GM19452 (cell line): ENCODE results near the gene OBSL1.
A peak's percentile ranks its signal among the peaks of the same experiment; 100 is the strongest.

Experiments
- ATAC-seq: cut with Tn5 transposase; IDR thresholded peaks from one replicate; pipeline ENCODE4 v1.9.1; 2021; ENCODE audit not compliant: unreplicated experiment

The OBSL1 gene

DNA sequence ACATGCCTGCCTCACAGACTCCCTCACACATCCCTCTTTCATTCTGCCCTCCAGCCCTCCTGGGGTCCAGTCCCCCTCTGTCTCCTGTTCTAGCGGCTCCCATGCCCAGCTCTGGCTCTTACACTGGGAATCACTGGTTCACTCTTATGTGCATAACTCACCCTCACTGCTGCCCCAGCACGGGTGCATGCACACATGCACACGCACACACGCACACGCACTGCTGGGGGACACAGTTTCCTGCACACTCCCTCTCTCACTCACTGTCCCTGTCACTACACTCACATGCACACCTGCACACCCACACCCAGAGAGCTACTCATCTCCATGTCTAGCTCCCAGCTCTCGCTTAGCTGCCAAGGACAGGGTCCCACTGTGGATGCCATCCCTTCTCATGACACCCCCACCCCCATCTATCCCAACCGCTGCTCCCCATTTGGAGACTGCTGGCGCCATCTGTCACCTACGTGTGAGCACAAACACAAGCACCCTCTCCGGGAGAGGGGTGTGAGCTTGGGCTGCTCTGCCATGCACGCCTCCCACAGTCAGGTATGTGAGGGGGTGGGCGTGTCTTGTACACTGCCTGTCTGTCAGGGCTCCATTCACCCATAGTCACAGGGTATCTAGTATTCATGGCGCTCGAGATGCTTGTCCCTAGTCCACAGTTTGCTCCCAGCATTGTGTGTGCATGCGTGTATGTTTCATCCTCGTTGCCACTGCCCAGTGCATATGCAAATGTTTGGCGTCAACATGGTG lies 55.3 kb downstream of the OBSL1 start:
- ATAC-seq = no peak

DNA sequence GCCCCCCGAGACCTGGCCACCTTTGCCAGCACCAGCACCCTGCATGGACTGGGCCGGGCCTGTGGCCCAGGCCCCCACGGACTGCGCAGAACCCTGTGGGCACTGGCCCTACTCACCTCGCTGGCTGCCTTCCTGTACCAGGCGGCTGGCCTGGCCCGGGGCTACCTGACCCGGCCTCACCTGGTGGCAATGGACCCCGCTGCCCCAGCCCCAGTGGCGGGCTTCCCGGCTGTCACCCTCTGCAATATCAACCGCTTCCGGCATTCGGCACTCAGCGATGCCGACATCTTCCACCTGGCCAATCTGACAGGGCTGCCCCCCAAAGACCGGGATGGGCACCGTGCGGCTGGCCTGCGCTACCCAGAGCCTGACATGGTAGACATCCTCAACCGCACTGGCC lies 56.5 kb downstream of the OBSL1 start:
- no peak for ATAC-seq

DNA sequence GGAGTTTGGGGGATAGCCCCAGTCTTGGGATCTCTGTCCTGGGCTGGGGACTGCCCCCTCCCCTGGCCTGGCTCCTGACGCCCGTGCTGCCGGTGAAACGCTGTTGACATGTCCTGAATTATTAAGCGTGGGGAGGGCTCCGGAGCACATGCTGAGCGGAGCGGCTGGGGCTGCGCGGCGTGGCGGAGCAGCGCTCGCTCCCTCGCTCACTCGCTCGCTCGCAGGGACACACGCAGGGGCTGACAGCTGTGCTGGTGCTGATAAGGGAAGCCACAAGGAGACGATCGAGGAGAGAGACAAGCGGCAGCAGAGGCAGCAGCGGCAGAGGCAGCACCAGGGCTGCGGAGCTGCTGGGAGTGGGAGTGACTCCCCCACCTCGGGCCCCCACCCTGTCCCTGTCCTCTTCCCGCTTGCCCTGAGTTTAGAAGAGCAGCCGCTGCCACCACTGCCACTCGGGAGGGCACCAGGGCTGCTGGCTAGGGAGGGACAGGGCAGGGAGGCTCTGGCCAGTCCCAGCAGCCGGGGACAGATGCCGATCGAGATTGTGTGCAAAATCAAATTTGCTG lies 57.1 kb downstream of the OBSL1 start, which contains the start of gene ASIC4:
Gene ASIC4, plus strand, starts transcription at position 287 of the 566 bp plus-strand sequence. Its CDS starts 243 bp downstream, at position 530.
- no peak for ATAC-seq

DNA sequence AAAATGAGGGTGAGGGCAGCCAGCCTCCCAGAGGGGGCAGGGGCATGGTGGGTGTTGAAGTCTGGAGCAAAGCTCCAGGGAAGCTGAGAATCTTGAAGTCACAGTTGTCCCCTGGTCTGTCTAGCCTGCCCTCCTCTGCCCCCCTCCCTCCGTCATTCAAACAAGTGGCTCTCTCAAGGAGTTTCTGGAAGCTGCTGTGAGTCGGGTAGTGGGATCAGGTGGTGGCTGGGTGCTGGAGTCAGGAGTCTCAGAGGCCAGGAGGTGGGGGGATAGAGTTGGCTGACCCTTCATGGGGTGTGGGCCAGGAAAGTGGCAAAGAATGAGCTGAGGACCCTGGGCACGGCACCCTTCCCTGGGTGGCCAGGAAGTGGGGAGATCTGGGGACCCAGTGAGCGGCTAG lies 57.6 kb downstream of the OBSL1 start:
- ATAC-seq = no peak

DNA sequence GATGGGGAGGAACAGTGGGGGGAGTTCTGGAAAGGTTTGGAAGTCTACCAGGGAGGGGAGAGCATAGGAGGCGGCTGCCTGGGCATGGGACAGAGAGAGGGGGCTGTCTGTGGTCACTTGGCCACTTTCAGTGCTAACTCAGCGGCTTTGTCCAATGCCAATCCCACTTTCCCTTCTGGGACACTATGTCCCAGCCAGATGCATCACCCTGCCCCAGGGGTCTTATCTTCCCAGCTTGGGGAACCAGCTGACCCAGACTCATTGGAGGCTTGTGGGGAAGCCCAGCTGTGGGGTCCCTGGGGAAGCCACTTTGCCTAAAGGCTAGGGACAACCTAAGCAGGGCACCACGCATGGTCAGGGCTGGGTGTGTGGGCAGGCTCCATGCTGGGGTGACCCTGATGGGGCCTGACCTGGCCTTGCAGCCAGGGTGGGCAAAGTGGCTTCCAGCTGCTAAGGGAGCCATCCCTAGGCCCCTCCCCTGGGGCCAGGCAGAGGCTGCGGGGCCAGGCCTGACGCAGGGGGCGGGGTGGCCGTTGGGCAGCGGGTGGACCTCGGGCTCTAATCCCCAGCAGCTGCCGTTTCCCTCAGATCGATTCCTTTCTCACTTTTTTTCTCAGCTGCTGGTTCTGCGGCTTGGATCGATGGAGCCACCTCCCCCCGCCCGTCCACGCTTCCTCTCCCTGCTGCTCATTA lies 58.7 kb downstream of the OBSL1 start:
- no peak for ATAC-seq

DNA sequence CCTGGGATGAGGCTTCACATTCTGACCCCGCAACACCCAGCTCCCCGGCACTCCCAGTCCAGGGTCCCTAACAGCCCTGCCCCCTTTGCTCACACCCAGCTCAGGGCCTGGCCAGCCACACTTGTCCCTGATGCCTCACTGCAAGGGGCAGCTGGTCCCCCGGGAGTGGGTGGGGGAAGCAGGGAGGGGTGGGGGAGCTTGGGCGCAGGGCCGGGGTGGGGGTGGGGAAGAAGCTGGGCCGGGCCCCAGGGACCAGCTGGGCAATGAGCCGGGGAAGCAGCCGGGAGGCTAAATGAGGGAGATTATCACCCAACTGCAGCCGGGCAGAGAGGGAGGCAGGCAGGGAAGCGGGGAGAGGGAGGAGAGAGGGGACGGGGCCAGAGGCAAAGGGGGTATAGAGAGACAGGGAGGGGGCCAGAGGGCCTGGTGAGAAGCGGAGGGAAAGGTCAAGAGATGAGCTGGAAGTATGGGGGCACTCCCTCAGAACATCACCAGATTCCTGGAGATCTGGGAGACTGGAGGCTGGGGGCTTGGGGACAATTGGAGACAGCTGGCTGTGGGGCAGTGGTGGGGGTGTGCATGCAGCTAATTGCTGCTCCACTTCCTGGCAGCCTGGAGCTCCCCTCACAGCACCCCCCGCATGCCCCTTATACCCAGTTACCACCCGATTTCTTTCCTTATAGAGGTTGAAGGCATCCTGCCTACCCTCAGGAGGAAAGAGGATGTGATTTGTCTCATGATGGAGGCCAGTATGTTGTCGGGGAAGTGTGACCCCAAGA lies 59.6 kb downstream of the OBSL1 start:
- no peak for ATAC-seq

DNA sequence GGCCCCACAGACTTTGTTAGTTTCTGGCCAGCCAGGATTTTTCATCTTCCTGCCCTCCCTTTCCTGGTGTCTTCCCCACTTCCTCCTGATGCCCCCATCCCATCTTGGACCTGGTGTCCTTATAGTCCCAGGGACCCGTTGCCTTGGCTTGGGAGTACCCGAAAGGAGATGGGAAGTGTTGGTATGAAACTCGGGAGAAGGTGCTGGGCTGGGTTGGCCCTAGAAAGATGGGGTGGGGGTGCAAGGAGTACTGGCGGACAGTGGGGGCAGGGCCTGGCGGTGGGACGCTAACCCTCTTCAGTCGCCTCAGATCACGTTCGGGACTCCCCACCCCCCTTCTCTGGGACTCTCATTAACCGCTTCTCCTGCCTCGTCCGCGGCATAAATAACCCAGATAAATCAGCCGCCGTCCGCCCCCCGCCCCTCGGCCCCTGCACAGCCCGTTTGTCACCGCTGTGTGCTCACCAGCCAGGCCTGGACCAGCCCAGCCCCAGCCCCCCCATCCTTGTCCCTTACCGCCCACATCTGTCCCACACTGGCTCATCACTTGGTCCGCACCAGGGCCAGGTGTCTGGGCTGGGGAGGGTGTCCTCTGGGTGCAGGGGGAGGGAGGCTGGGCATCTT lies 60.7 kb downstream of the OBSL1 start:
- no peak for ATAC-seq

DNA sequence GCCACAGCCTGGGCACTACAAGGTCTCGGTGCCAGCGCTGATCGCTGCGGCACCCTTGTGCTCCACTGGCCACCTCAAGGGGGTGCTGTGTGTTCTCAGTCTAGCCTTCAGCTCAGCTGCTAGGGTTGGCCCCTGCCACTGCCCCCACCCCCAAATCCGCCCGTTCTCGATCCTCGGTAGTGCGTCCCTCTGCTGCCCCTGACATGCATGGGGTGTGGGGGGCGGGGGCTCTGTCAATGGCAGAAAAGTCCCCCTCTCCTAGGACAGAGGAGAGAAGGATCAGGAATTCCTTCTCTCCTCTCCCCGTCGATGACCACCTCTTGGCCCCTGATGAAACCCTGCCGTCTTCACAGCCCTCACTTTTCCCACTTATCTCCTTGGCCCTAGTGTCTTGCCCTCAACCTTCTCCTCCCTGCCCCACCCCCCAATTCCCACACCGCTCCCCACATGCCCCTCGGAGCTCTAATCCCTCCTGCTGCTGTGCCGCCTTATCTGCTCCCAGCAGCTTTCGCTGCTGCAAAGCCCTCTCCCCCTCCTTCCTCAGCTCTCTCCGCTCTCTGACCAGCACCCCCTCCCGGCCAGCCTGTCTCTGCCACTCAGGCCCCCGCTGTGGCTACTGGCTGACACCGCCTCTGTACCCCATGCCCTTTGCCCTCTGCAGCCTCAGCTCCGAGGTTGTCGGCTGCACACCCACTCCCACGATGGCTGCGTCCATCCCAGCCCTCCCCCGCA lies 61.4 kb downstream of the OBSL1 start:
- ATAC-seq = peak; percentile 65

DNA sequence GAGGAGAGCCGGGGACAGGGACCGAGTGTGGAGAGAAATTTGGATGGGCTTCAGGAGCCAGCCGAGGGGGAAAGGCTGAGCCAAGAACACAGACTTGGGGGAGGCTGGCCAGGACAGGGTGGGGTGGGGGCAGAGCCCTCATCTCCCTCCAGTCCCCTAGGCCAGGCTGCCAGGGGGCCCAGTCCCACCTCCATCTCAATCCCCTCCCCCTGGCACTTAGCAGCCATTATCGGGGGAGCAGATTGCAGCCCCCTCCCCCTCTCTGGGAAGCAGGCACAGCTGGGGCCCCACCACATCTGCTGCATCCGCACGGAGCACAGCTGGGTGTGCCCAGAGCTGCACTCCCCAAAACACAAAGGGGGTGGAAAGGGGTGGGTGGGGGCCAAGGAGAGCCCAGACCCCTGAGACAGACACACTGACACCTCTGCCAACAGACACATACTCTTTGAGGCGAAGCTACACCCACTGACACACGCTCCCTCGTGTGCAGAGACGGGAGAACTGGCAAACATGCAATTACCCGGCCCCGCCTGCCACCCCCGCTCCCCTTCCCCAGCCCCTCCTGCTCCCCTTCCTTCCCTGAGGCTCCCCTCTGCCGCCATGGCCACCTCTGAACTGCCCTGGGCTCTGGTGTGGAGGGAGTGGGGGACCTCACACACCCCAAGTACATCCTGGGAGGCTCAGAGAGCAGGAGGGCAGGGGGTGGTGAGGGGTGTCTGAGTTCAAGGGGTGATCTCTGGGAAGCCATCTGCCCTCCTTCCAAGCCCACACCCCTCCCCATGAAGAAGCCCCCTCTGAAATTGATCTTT lies 62.2 kb downstream of the OBSL1 start:
- peak; percentile 30 for ATAC-seq

DNA sequence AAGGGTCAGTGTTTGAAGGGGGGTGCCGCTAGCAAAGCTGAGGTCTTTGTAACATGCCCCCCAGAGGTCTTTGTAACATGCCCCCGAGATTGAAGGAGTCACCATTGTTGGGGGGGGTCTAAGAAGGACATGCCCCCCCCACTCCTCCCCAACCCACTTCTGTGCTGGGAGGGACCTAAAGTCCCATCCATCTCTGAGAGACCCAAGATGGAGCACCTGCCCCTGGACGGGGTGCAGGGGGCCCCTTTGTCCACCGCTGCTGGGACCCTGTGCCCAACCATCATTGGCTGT lies 63.0 kb downstream of the OBSL1 start:
- ATAC-seq = no peak

DNA sequence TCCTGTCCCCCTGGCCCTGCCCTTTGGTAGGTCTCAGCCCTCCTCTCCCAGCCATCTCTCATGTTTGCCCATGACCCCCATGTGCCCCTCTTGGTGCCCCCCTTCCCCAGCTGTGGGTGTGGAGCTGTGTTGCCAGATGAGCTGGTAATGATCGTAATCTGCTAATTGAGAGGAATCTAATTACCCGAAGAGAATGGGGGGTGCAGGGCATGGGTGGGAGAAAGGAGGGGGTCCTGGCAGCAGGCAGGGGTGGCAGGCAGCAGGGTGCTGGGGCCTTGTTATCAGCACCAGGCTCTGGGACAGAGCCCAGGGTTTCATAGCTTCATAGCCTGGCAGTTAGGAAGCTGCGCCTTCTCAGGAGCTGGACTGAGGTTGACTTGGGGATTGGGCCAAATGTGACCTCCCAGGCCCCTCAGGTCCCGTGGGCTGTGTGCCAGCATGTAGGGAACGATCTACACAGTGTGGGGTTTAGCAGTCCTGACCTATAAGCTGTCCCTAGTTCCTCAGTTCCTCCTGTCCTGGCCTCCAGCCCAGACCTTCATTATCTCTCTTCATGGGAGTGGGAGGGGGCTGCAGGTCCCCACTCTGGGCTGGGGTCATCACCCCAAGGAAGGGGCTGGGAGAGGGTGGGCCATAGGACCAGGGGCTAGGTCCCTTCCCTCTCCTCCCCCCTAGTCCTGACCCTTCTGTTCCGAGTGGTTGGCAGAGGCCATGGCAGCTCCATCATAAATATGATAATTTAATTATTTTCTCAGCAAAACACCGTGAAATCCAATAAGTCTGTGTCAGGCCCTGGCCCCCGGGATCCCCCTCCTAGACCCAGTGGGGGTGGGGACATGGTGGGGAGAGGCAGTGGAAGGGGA lies 63.5 kb downstream of the OBSL1 start:
- no peak for ATAC-seq

DNA sequence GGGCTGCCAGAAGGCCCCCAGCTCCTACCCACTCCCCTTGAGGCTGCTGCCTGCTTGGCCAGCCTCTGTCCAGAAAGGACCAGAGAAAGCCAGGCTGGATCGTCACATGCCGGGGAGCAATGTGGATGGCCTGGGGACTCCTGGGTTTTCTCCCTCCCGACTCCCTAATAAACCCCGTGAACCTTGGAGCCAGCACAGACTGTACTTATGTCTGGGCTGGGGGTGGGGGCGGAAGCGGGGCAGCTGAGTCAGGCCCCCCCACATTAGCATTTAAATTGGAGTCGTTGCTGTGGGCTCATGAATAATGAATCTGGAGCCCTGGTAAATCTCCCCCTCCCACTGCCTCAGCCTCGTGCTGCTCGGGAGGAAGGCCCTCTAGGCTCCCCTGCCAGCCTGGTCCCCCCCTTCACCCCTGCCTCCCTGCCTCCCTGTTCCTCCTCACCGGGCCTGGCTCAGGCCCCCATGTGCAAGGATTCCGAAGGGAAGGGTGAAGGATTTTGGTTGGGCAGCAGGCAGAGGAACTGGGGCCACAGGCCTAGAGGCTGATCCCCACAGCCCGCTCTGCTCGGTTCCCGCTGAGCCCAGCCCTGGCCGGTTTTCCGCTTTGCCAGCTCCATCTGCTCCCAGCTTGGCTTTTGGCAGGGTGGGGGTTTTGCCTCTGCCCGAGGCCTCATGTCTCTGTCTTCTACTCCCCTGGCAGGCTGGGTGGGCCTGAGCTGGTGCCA lies 64.4 kb downstream of the OBSL1 start:
- ATAC-seq = no peak

DNA sequence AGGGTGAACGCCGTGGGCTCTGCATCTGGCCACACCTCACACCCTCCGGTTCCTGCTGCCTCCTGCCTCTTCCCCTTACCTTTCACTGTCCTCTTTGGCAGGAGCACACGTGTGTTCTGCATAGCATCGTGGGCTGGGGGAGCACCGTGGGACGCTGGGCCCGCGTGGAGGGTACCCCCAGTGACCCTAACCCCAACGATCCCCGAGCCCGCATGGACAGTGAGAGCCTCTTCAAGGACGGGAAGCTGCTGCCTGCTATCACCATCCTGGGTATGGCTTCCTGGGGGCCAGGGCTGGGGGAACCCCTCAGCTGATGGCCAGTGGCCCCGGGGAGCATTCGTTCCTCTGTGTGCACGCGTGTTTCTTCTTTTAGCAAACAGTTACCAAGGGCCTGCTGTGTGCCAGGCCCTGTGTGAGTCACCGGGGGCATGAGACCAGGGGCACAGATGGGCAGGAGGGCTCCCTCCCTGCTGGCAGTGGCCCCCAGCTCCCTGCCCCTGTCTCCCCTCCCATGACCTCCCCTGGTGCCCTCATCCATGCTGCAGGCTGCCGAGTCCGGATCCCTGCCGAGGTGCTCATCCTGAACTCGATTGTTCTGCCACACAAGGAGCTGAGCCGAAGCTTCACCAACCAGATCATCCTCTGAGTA lies 65.1 kb downstream of the OBSL1 start:
- no peak for ATAC-seq

DNA sequence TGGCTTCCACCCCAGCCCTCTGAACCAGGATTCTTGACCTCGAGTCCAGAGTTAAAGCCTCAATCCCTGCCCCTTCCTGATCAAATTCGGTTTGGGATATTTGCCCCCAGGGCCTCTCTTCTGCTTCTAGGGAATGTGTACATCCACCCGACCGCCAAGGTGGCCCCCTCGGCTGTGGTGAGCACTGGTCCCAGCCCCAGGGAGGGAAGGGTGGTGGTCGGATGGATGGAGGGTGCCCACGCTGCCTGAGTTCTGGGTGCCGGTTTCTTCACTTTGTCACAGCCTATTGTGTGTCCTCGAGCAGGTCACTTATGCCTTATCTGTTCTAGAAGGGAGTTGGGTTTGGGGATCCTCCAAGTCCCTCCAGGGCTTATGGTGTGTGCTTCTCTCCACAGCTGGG lies 65.8 kb downstream of the OBSL1 start:
- no peak for ATAC-seq

DNA sequence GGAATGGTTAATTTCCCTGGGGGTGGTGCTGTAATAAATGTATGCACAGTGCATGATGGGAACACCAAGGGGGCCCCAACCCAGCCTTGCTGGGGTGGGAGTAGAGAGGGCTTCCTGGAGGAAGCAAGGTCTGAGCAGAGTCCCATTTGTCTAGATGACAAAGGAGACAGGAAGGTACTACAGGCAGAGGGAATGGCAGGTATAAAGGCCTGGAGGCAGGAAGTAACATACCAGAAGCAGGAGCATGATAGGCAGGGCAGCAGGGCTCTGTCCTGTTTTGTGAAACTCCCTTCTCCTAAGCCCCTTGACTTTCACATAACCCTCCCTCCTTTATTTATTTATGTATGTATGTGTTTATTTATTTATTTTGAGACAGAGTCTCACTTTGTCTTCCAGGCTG lies 68.7 kb downstream of the OBSL1 start:
- no peak for ATAC-seq

DNA sequence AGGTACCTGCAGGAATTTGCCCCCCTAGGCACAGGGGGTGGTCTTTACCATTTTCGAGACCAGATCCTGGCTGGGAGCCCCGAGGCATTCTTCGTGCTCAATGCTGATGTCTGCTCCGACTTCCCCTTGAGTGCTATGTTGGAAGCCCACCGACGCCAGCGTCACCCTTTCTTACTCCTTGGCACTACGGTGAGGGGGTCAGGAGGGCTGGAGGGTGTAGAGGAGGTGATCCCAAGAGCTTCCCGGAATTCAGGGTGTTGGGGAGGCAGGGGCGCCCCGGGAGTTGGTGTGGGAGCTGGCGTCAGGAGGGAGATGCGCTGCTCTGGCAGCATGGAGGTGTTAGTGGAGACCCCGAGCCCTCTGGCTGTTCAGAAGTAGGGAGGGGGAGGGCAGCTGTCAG lies 69.5 kb downstream of the OBSL1 start:
- ATAC-seq = no peak
